ENCODE data around the gene PLPP2. TPM values are rescaled to one million over a fixed set of nuclear protein-coding genes. Genes with fewer than 3 reads are reported as not detected.

PLPP2 gene
- total RNA-seq, 1 experiment from 2014 or later: not detected

GRCh38 chr19:310141-310651 lies 19.0 kb upstream of the PLPP2 start:
- CTCF ChIA-PET: no interaction called here
- H3K36me3 ChIP-seq (ENCODE audit: low read depth, low read length): no peaks in the 10 kb centered on the region
- H3K27me3 ChIP-seq (ENCODE audit: low read length): no peaks in the 10 kb centered on the region
- ATAC-seq (no peak), DNase-seq (no peak)
- TF ChIP-seq, protein P1, sequence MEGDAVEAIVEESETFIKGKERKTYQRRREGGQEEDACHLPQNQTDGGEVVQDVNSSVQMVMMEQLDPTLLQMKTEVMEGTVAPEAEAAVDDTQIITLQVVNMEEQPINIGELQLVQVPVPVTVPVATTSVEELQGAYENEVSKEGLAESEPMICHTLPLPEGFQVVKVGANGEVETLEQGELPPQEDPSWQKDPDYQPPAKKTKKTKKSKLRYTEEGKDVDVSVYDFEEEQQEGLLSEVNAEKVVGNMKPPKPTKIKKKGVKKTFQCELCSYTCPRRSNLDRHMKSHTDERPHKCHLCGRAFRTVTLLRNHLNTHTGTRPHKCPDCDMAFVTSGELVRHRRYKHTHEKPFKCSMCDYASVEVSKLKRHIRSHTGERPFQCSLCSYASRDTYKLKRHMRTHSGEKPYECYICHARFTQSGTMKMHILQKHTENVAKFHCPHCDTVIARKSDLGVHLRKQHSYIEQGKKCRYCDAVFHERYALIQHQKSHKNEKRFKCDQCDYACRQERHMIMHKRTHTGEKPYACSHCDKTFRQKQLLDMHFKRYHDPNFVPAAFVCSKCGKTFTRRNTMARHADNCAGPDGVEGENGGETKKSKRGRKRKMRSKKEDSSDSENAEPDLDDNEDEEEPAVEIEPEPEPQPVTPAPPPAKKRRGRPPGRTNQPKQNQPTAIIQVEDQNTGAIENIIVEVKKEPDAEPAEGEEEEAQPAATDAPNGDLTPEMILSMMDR (conservative IDR thresholded peaks at IDR 0.05; ENCODE audit: low read depth, low read length): no peak
- TF ChIP-seq EZH2 (IDR thresholded peaks at IDR 0.05; ENCODE audit: low read length, unreplicated experiment) (no peak), EZH2phosphoT487 (IDR thresholded peaks at IDR 0.05; ENCODE audit: borderline replicate concordance, low read length) (no peak)
- no peak overlapping the region for H3K4me3 ChIP-seq (ENCODE audit: low read length)
- H3K4me1 ChIP-seq (ENCODE audit: insufficient read depth, low read length): no peaks in the 10 kb centered on the region
- H3K9ac ChIP-seq (ENCODE audit: low read length): no peak overlapping the region
- POLR2A ChIA-PET (ENCODE audit: unreplicated experiment): no interaction called here
- H4K20me1 ChIP-seq (ENCODE audit: low read length): no peaks in the 10 kb centered on the region
- H3K9me2 ChIP-seq (replicated peaks; ENCODE audit: low read length): no peaks in the 10 kb centered on the region
- no TSS peak for BruUV-seq (replicated peaks)
- H3K9me3 ChIP-seq (ENCODE audit: low read length): no peaks in the 10 kb centered on the region
- intact Hi-C loops (cut with micrococcal nuclease): no loop called here
- no peak overlapping the region for H2AFZ ChIP-seq (ENCODE audit: low read length)
- no peak overlapping the region for H3K4me2 ChIP-seq (ENCODE audit: low read length)
- H3K79me2 ChIP-seq (ENCODE audit: low read length): no peaks in the 10 kb centered on the region
- H3F3A ChIP-seq (ENCODE audit: low read length, unreplicated experiment): no peaks in the 10 kb centered on the region
- H3K27ac ChIP-seq (ENCODE audit: low read length): no peak overlapping the region

- H3F3A ChIP-seq (ENCODE audit: low read length, unreplicated experiment): no peaks in the 10 kb centered on the region
- no peaks in the 10 kb centered on the region for H3K9me3 ChIP-seq (ENCODE audit: low read length)
- no peak overlapping the region for H3K9ac ChIP-seq (ENCODE audit: low read length)
- CTCF ChIA-PET: no interaction called here
- no peaks in the 10 kb centered on the region for H3K36me3 ChIP-seq (ENCODE audit: low read depth, low read length)
- no TSS peak for BruUV-seq (replicated peaks)
- no peaks in the 10 kb centered on the region for H3K27me3 ChIP-seq (ENCODE audit: low read length)
- no peak overlapping the region for H3K27ac ChIP-seq (ENCODE audit: low read length)
- TF ChIP-seq EZH2 (IDR thresholded peaks at IDR 0.05; ENCODE audit: low read length, unreplicated experiment): no peak
- TF ChIP-seq, protein P1 (conservative IDR thresholded peaks at IDR 0.05; ENCODE audit: low read depth, low read length): no peak
- TF ChIP-seq EZH2phosphoT487 (IDR thresholded peaks at IDR 0.05; ENCODE audit: borderline replicate concordance, low read length): no peak
- H3K4me1 ChIP-seq (ENCODE audit: insufficient read depth, low read length): no peaks in the 10 kb centered on the region
- H3K4me2 ChIP-seq (ENCODE audit: low read length): no peak overlapping the region
- POLR2A ChIA-PET (ENCODE audit: unreplicated experiment): no interaction called here
- no peak overlapping the region for H3K4me3 ChIP-seq (ENCODE audit: low read length)
- ATAC-seq (no peak), DNase-seq (no peak)
- intact Hi-C loops (cut with micrococcal nuclease): no loop called here
- H3K9me2 ChIP-seq (replicated peaks; ENCODE audit: low read length): no peaks in the 10 kb centered on the region
- H3K79me2 ChIP-seq (ENCODE audit: low read length): no peaks in the 10 kb centered on the region
- no peak overlapping the region for H2AFZ ChIP-seq (ENCODE audit: low read length)
- H4K20me1 ChIP-seq (ENCODE audit: low read length): no peaks in the 10 kb centered on the region
Measured at GRCh38 chr19:309206-309565, 18.0 kb upstream of the PLPP2 start.

DNA sequence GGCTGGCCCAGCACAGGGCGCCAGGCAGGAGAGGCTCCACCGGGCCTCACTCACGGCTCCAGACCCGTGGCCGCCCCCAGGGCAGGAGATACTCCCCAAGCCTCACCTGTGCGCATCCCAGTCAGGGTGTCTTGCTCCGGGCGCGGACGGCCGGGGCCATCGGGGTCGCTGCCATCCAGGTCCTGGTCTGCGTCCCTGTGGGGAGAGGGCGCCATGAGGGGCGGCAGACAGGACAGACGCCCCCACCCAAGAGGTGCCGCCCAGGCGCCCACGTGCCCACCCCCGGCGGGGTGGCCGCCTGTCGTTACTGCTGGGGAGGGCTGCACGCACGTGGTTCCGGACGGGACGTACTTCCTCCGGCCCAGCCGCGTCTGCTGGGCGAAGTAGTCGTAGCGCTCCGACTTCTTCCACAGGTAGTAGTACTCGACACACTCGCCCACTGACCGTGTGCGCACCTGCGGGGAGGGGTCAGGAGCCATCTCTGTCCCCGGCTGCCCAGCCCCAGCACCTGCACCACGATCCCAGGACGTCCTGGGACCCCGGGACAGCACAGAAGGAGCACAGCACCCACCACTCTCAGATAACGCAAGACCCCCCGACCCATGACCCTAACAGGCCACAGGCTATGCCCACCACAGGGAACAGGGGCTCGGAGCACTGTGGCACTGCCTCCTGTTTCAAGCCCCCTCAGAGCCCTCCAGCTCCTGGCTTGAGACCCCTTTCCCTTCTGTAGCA lies 17.4 kb upstream of the PLPP2 start:
- H3K27ac ChIP-seq (ENCODE audit: low read length): no peak overlapping the region
- H4K20me1 ChIP-seq (ENCODE audit: low read length): no peaks in the 10 kb centered on the region
- H3K4me1 ChIP-seq (ENCODE audit: insufficient read depth, low read length): no peaks in the 10 kb centered on the region
- TF ChIP-seq EZH2 (IDR thresholded peaks at IDR 0.05; ENCODE audit: low read length, unreplicated experiment) (no peak), EZH2phosphoT487 (IDR thresholded peaks at IDR 0.05; ENCODE audit: borderline replicate concordance, low read length) (no peak)
- TF ChIP-seq, protein P1 (conservative IDR thresholded peaks at IDR 0.05; ENCODE audit: low read depth, low read length): no peak
- ATAC-seq (no peak), DNase-seq (no peak)
- H2AFZ ChIP-seq (ENCODE audit: low read length): no peak overlapping the region
- no peaks in the 10 kb centered on the region for H3K27me3 ChIP-seq (ENCODE audit: low read length)
- H3K4me3 ChIP-seq (ENCODE audit: low read length): no peak overlapping the region
- H3K4me2 ChIP-seq (ENCODE audit: low read length): no peak overlapping the region
- H3K79me2 ChIP-seq (ENCODE audit: low read length): no peaks in the 10 kb centered on the region
- ChIA-PET CTCF (no interaction called here), POLR2A (ENCODE audit: unreplicated experiment) (no interaction called here)
- intact Hi-C loops (cut with micrococcal nuclease): no loop called here
- no peaks in the 10 kb centered on the region for H3K9me2 ChIP-seq (replicated peaks; ENCODE audit: low read length)
- H3K9me3 ChIP-seq (ENCODE audit: low read length): no peaks in the 10 kb centered on the region
- BruUV-seq (replicated peaks): no TSS peak
- H3K9ac ChIP-seq (ENCODE audit: low read length): no peak overlapping the region
- no peaks in the 10 kb centered on the region for H3F3A ChIP-seq (ENCODE audit: low read length, unreplicated experiment)
- no peaks in the 10 kb centered on the region for H3K36me3 ChIP-seq (ENCODE audit: low read depth, low read length)

Measured in PC-3 (cell line).